Endothelial cell of umbilical vein (primary cell): ENCODE data around the gene DDX56. TPM values are rescaled to one million over a fixed set of nuclear protein-coding genes. Genes with fewer than 3 reads are reported as not detected.
"Not testable (repeated sequence)": the region's sequence is repeated elsewhere in the genome, so short reads cannot be mapped to it uniquely, and the experiment has no call there.

ENCODE experiments used
- BruUV-seq: library from RNA; stranded (reverse); fragments of 400-500 nt; replicated peaks from 2 replicates; lab custom pipeline; 2021; lab: Mats Ljungman, UMichigan
- CTCF ChIA-PET: fragments of 300-600, 350-600 bp; sonication (Branson Sonifier 250); formaldehyde crosslinking; loops from one replicate; lab custom pipeline; 2021; ENCODE audit warnings: antibody characterized with exemption, inconsistent platforms; lab: Charles Lee
- POLR2A ChIA-PET: fragments of 300-600, 350-600 bp; sonication (Branson Sonifier 250); formaldehyde crosslinking; loops from one replicate; lab custom pipeline; 2021; ENCODE audit warnings: antibody characterized with exemption, inconsistent platforms; lab: Charles Lee
- DNase-seq: peaks from one replicate; pipeline ENCODE4 v3.0.0-alpha.2; 2011; ENCODE audit warnings: low read depth, low spot score
- FAIRE-seq: peaks from 2 replicates; lab custom pipeline; 2011; peaks lifted over from hg19 to GRCh38; lab: Jason Lieb, UNC
- H2AFZ ChIP-seq: 2 replicates; pipeline ENCODE4 v1.6.0; 2012; ENCODE audit warnings: low read depth, low read length, control low read depth, inconsistent platforms
- H3K27ac ChIP-seq: 2 replicates; pipeline ENCODE4 v1.5.1; 2011; ENCODE audit warnings: low read depth, mild to moderate bottlenecking, control low read depth, low read length, moderate library complexity; ENCODE audit not compliant: insufficient read depth
- H3K27me3 ChIP-seq, 2 experiments: 2 replicates each; pipeline versions ENCODE4 v1.6.0 to v1.6.1; 2011; ENCODE audit warnings: low read length in 2 of 2, mixed read lengths in 1 of 2; ENCODE audit not compliant: control insufficient read depth in 2 of 2, insufficient read depth in 2 of 2
- H3K36me3 ChIP-seq, 2 experiments: 2 replicates in 1 of 2; 3 replicates in 1 of 2; pipeline ENCODE4 v1.5.1; 2011; ENCODE audit warnings: low read length in 2 of 2, mild to moderate bottlenecking in 1 of 2, moderate library complexity in 1 of 2; ENCODE audit not compliant: control insufficient read depth in 2 of 2, insufficient read depth in 2 of 2; ENCODE audit errors: extremely low read depth in 1 of 2
- H3K4me1 ChIP-seq: 3 replicates; pipeline ENCODE4 v1.5.1; 2011; ENCODE audit warnings: mild to moderate bottlenecking, low read length; ENCODE audit not compliant: control insufficient read depth, insufficient read depth; ENCODE audit errors: extremely low read depth
- H3K4me2 ChIP-seq: 2 replicates; pipeline ENCODE4 v1.6.1; 2011; ENCODE audit warnings: low read length, control low read depth, mixed read lengths; ENCODE audit not compliant: insufficient read depth
- H3K4me3 ChIP-seq, 3 experiments: fragments of 200-600 bp in 1 of 3; sonication (generic), shearing (Covaris generic) in 1 of 3; replicated peaks in 1 of 3; 2 replicates each; pipeline ENCODE4 v1.5.1; 2011 to 2016; ENCODE audit warnings: control low read depth in 3 of 3, low read length in 3 of 3, mild to moderate bottlenecking in 2 of 3, inconsistent platforms in 1 of 3, low read depth in 1 of 3, moderate library complexity in 1 of 3; ENCODE audit not compliant: insufficient read depth in 1 of 3
- H3K79me2 ChIP-seq: 2 replicates; pipeline ENCODE4 v1.6.0; 2012; ENCODE audit warnings: low read length, inconsistent platforms; ENCODE audit not compliant: control insufficient read depth, insufficient read depth
- H3K9ac ChIP-seq: replicated peaks from 2 replicates; pipeline ENCODE3; 2011; ENCODE audit warnings: low read length, control low read depth; ENCODE audit not compliant: insufficient read depth; ENCODE audit errors: extremely low read depth
- H3K9me1 ChIP-seq: replicated peaks from 3 replicates; pipeline ENCODE4 v1.6.0; 2011; ENCODE audit warnings: mild to moderate bottlenecking, low read length; ENCODE audit not compliant: control insufficient read depth, insufficient read depth; ENCODE audit errors: extremely low read depth
- H3K9me3 ChIP-seq: replicated peaks from 2 replicates; pipeline ENCODE4 v1.5.1; 2012; ENCODE audit warnings: low read length, inconsistent platforms; ENCODE audit not compliant: control insufficient read depth, insufficient read depth
- H4K20me1 ChIP-seq: replicated peaks from 2 replicates; pipeline ENCODE3; 2011; ENCODE audit warnings: mild to moderate bottlenecking, low read length; ENCODE audit not compliant: control insufficient read depth, insufficient read depth; ENCODE audit errors: extremely low read depth
- CTCF ChIP-seq, 2 donors: IDR thresholded peaks; 1 replicate in 1 of 2; 2 replicates in 1 of 2; pipeline ENCODE4 v1.5.1; 2011; ENCODE audit warnings: low read length in 2 of 2, mild to moderate bottlenecking in 2 of 2, moderate library complexity in 2 of 2, control low read depth in 1 of 2, inconsistent platforms in 1 of 2, low read depth in 1 of 2; ENCODE audit not compliant: insufficient read depth in 1 of 2; ENCODE audit errors: extremely low read depth in 1 of 2
- EZH2 ChIP-seq: IDR thresholded peaks from 2 replicates; pipeline ENCODE4 v1.6.1; 2012; ENCODE audit warnings: borderline replicate concordance, low read depth, mild to moderate bottlenecking, moderate library complexity, low read length, inconsistent platforms; ENCODE audit not compliant: severe bottlenecking
- FOS ChIP-seq: IDR thresholded peaks from 2 replicates; pipeline ENCODE4 v1.6.1; 2011; ENCODE audit warnings: mild to moderate bottlenecking, low read length, moderate library complexity, borderline replicate concordance; ENCODE audit not compliant: insufficient read depth
- MYC ChIP-seq: IDR thresholded peaks from one replicate; pipeline ENCODE4 v1.6.1; 2011; ENCODE audit warnings: mild to moderate bottlenecking, low read depth, low read length
- POLR2A ChIP-seq: IDR thresholded peaks from 2 replicates; pipeline ENCODE4 v1.6.1; 2012; ENCODE audit warnings: low read depth, mild to moderate bottlenecking, control low read depth, low read length
- dilution Hi-C: fragments of 300-500 bp; cut with MboI; formaldehyde crosslinking; loops from one replicate; pipeline ENCODE4 v1.15.0; 2019; ENCODE audit warnings: low sequenced_read_pairs; ENCODE audit not compliant: extremely low pct_ligation_motif_present
- intact Hi-C: fragments of 100-400 bp; cut with micrococcal nuclease; formaldehyde crosslinking; loops from one replicate; pipeline ENCODE4 v1.10.0; 2022
- polyA plus RNA-seq, 4 experiments: library from polyadenylated mRNA; depleted of rRNA in 3 of 4; stranded (reverse) in 3 of 4; unstranded in 1 of 4; fragments of >200 nt; gene quantifications; 2 replicates each; pipeline versions ENCODE4 v1.2.1 to v1.2.3, GENCODE V29; 2011 to 2012; ENCODE audit warnings: missing spikeins in 1 of 4
- total RNA-seq: library from RNA; stranded (reverse); gene quantifications from 2 replicates; pipeline ENCODE4 v1.2.3, GENCODE V29; 2021

Gene DDX56
- total and polyA plus RNA-seq, 2 donors (not counting 3 experiments of a cell fraction or from before 2014, with no cell fraction given), result 94.7 to 96.6 TPM

GRCh38 chr7:44563171-44563679 lies 10.5 kb downstream of the DDX56 start:
- FAIRE-seq (no peak), DNase-seq (no peak)
- H4K20me1 ChIP-seq, result no peaks in the 10 kb centered on the region
- H2AFZ ChIP-seq, result no peak overlapping the region
- ChIA-PET POLR2A (no interaction called here), CTCF (interaction anchor here (4.7 kb wide), 1 partner anchor 215 kb away, joined by 145 read pairs; no protein-coding TSS in a partner anchor)
- no peaks in the 10 kb centered on the region for H3K79me2 ChIP-seq
- no peaks in the 10 kb centered on the region for H3K9me1 ChIP-seq
- intact Hi-C loops (no loop called here), dilution Hi-C loops (no loop called here)
- no peak overlapping the region for H3K9ac ChIP-seq
- no peaks in the 10 kb centered on the region for H3K4me1 ChIP-seq
- no peak overlapping the region for H3K27ac ChIP-seq
- H3K4me3 ChIP-seq, result no peak overlapping the region
- BruUV-seq, result no TSS peak
- H3K9me3 ChIP-seq, result no peaks in the 10 kb centered on the region
- TF ChIP-seq EZH2 (no peak), CTCF (IDR thresholded peaks at IDR 0.05; ENCODE audit: extremely low read depth in 1 of 2, insufficient read depth in 1 of 2, low read depth in 1 of 2, low read length in 2 of 2) (no peak), POLR2A (no peak), MYC (no peak), FOS (no peak)
- no peaks in the 10 kb centered on the region for H3K27me3 ChIP-seq
- no peak overlapping the region for H3K4me2 ChIP-seq
- H3K36me3 ChIP-seq, result peaks cover 15 to 25% of the 10 kb centered on the region in 2 experiments

GRCh38 chr7:44562622-44562962 lies 11.1 kb downstream of the DDX56 start:
- H3K27ac ChIP-seq, H3K79me2 ChIP-seq, BruUV-seq, intact Hi-C loops, POLR2A ChIA-PET, FAIRE-seq, H4K20me1 ChIP-seq, H3K4me3 ChIP-seq, H3K27me3 ChIP-seq, H3K9me1 ChIP-seq, dilution Hi-C loops, H3K9me3 ChIP-seq, H3K9ac ChIP-seq, DNase-seq, H3K4me2 ChIP-seq, H2AFZ ChIP-seq, H3K4me1 ChIP-seq: not testable (repeated sequence)
- CTCF ChIA-PET, result interaction anchor here (0.7 kb wide), 1 partner anchor 214 kb away, joined by 3 read pairs; no protein-coding TSS in a partner anchor
- H3K36me3 ChIP-seq, result peaks cover 11 to 19% of the 10 kb centered on the region in 2 experiments
